Stomach (tissue), 9 donors: ENCODE results near the gene ADGRL3. TPM values are rescaled to one million over a fixed set of nuclear protein-coding genes. Genes with fewer than 3 reads are reported as not detected.
"Not testable (repeated sequence)": the region's sequence is repeated elsewhere in the genome, so short reads cannot be mapped to it uniquely, and the experiment has no call there.

ENCODE experiments used
- DNase-seq, 2 donors: peaks; one replicate each; pipeline versions ENCODE4 v3.0.0 to v3.0.0-alpha.2; 2013 to 2019
- H3K27ac ChIP-seq, 5 donors: fragments of 200-600 bp in 4 of 5; sonication (generic) in 4 of 5; one replicate each; pipeline ENCODE4 v1.5.1; 2013 to 2019; ENCODE audit warnings: mild to moderate bottlenecking in 1 of 5, moderate library complexity in 1 of 5
- H3K27me3 ChIP-seq, 3 donors: fragments of 200-600 bp; sonication (generic); one replicate each; pipeline ENCODE4 v1.5.1; 2017 to 2019; ENCODE audit warnings: mixed run types in 1 of 3
- H3K36me3 ChIP-seq, 4 donors: fragments of 200-600 bp; sonication (generic); 1 replicate in 3 of 4; 2 replicates in 1 of 4; pipeline ENCODE4 v1.5.1; 2016 to 2019
- H3K4me1 ChIP-seq, 4 donors: fragments of 200-600 bp; sonication (generic); one replicate each; pipeline ENCODE4 v1.5.1; 2016 to 2019
- H3K4me3 ChIP-seq, 4 donors: fragments of 200-600 bp; sonication (generic) in 3 of 4; one replicate each; pipeline ENCODE4 v1.5.1; 2016 to 2019; ENCODE audit warnings: mild to moderate bottlenecking in 1 of 4
- H3K9me3 ChIP-seq, 4 donors: fragments of 200-600 bp; sonication (generic); one replicate each; pipeline ENCODE4 v1.5.1; 2016 to 2019
- CTCF ChIP-seq, 7 experiments: fragments of 450-650 bp in 4 of 7; fragments of 200-600 bp in 3 of 7; sonication (generic) in 3 of 7; IDR thresholded peaks; one replicate each; pipeline ENCODE4 v1.5.1; 2016 to 2019; ENCODE audit warnings: antibody characterized with exemption in 7 of 7, control low read depth in 2 of 7, mild to moderate bottlenecking in 1 of 7
- EP300 ChIP-seq: sonication (generic); formaldehyde crosslinking; IDR thresholded peaks from one replicate; pipeline ENCODE4 v1.6.1; 2017; ENCODE audit warnings: antibody characterized with exemption
- POLR2A ChIP-seq, 4 donors: fragments of 450-650 bp; IDR thresholded peaks; one replicate each; pipeline ENCODE4 v1.6.1; 2016; ENCODE audit warnings: antibody characterized with exemption in 4 of 4, control low read depth in 2 of 4, mild to moderate bottlenecking in 1 of 4, moderate library complexity in 1 of 4
- POLR2AphosphoS5 ChIP-seq, 3 donors: sonication (generic); formaldehyde crosslinking; IDR thresholded peaks; one replicate each; pipeline ENCODE4 v1.6.1; 2016; ENCODE audit warnings: antibody characterized with exemption in 3 of 3
- WGBS, 5 donors: extraction: QIAGEN DNeasy Blood & Tissue Kit in 3 of 5; methylation state at CpG; one replicate each; pipeline versions ENCODE4 v1.1.5 to v1.1.7; 2013 to 2018; 5-methylcytosine and 5-hydroxymethylcytosine counted together
- intact Hi-C: fragments of 100-400 bp; cut with DNase I; formaldehyde crosslinking; loops from one replicate; pipeline ENCODE4 v1.15.1; 2023; ENCODE audit warnings: low total_unique reads
- polyA plus RNA-seq, 3 donors: library from polyadenylated mRNA; stranded (reverse); fragments of 200-250 nt; gene quantifications; one replicate each; pipeline ENCODE4 v1.2.3, GENCODE V29; 2013
- total RNA-seq, 5 donors: library from RNA; depleted of rRNA; stranded (reverse); fragments of >200 nt; gene quantifications; one replicate each; pipeline versions ENCODE4 v1.1.0 to v1.2.3, GENCODE V29; 2014 to 2016
- donor health status: healthy with polysubstance abuse.
- donor health status: Bipolar disorder and iron deficiency.
- donor health status: healthy.

The ADGRL3 gene
- total and polyA plus RNA-seq, 8 donors: 0.48 to 109 (median 3.9) TPM

GRCh38 chr4:61505773-61506685 is 305.9 kb downstream of the ADGRL3 start:
- Histone ChIP-seq H3K4me3 (no peak overlapping the region), H3K27me3 (no peaks in the 10 kb centered on the region), H3K27ac (no peak overlapping the region), H3K4me1 (peaks cover 0 to 3% (median 0%) of the 10 kb centered on the region in 4 donors), H3K36me3 (no peaks in the 10 kb centered on the region), H3K9me3 (no peaks in the 10 kb centered on the region)
- TF ChIP-seq POLR2A (IDR thresholded peaks at IDR 0.05) (no peak), POLR2AphosphoS5 (IDR thresholded peaks at IDR 0.05) (no peak), CTCF (IDR thresholded peaks at IDR 0.05) (no peak), EP300 (no peak)
- intact Hi-C loops: no loop called here
- WGBS, 5 donors: 64 to 80% (median 72%) methylated on average over 2 of the region's 2 CpGs
- no peak for DNase-seq

- 33 to 52% (median 49%) methylated on average over 2 of the region's 2 CpGs for WGBS, 5 donors
Observed at GRCh38 chr4:61507091-61507490, 307.0 kb downstream of the ADGRL3 start.

GRCh38 chr4:61509721-61510241 is 309.7 kb downstream of the ADGRL3 start:
- H3K4me1 ChIP-seq, H3K27me3 ChIP-seq, H3K4me3 ChIP-seq, H3K9me3 ChIP-seq, intact Hi-C loops, DNase-seq, H3K27ac ChIP-seq, H3K36me3 ChIP-seq: not testable (repeated sequence)
- WGBS, 5 donors: 87 to 91% (median 89%) methylated on average over 3 of the region's 3 CpGs

More at GRCh38 chr4:61507091-61507490, 307.0 kb downstream of the ADGRL3 start:
- intact Hi-C loops: no loop called here
- Histone ChIP-seq H3K4me3 (no peak overlapping the region), H3K27ac (no peak overlapping the region), H3K4me1 (peaks cover 0 to 5% (median 0%) of the 10 kb centered on the region in 4 donors), H3K27me3 (no peaks in the 10 kb centered on the region), H3K36me3 (no peaks in the 10 kb centered on the region), H3K9me3 (no peaks in the 10 kb centered on the region)
- DNase-seq: no peak
- TF ChIP-seq CTCF (IDR thresholded peaks at IDR 0.05) (no peak), POLR2A (IDR thresholded peaks at IDR 0.05) (no peak), POLR2AphosphoS5 (IDR thresholded peaks at IDR 0.05) (no peak), EP300 (no peak)

GRCh38 chr4:61511716-61512488 is 311.8 kb downstream of the ADGRL3 start:
- no peaks in the 10 kb centered on the region for H3K27me3 ChIP-seq
- no peak overlapping the region for H3K27ac ChIP-seq
- DNase-seq: no peak
- TF ChIP-seq POLR2A (IDR thresholded peaks at IDR 0.05): no peak
- TF ChIP-seq EP300: no peak
- no peak for TF ChIP-seq CTCF (IDR thresholded peaks at IDR 0.05)
- no peak for TF ChIP-seq POLR2AphosphoS5 (IDR thresholded peaks at IDR 0.05)
- intact Hi-C loops: no loop called here
- H3K36me3 ChIP-seq: no peaks in the 10 kb centered on the region
- H3K9me3 ChIP-seq: no peaks in the 10 kb centered on the region
- peaks cover 0 to 5% (median 0%) of the 10 kb centered on the region in 4 donors for H3K4me1 ChIP-seq
- WGBS, 5 donors: 69 to 90% (median 85%) methylated on average over 2 of the region's 2 CpGs
- H3K4me3 ChIP-seq: no peak overlapping the region
